Activated naive CD8-positive, alpha-beta T cell treated with anti-CD3 and anti-CD28 coated beads, Interleukin-2, amount 50 U/mL, for 24 hours (primary cell): ENCODE data around the gene ECE2.
"Not testable (repeated sequence)": the region's sequence is repeated elsewhere in the genome, so short reads cannot be mapped to it uniquely, and the experiment has no call there.

Experiments used
- ATAC-seq: fragments of 150-1000 bp; cut with Tn5 transposase; one replicate; pipeline ENCODE4 v1.10.0; 2021
- DNase-seq: peaks from one replicate; pipeline ENCODE4 v3.0.0; 2021
- H3K27ac Mint-ChIP-seq: one replicate; pipeline ENCODE4 v1.8.0; 2021; ENCODE audit warnings: mild to moderate bottlenecking, mixed read lengths
- H3K27me3 Mint-ChIP-seq: one replicate; pipeline ENCODE4 v1.8.0; 2021; ENCODE audit warnings: mixed read lengths
- H3K36me3 Mint-ChIP-seq: one replicate; pipeline ENCODE4 v1.8.0; 2021; ENCODE audit warnings: low read depth, mixed read lengths
- H3K4me1 Mint-ChIP-seq: one replicate; pipeline ENCODE4 v1.8.0; 2021; ENCODE audit warnings: mixed read lengths
- H3K4me3 Mint-ChIP-seq: one replicate; pipeline ENCODE4 v1.8.0; 2021; ENCODE audit warnings: mild to moderate bottlenecking, moderate library complexity, mixed read lengths
- H3K9me3 Mint-ChIP-seq: one replicate; pipeline ENCODE4 v1.8.0; 2021; ENCODE audit warnings: mixed read lengths

ECE2 gene

DNA sequence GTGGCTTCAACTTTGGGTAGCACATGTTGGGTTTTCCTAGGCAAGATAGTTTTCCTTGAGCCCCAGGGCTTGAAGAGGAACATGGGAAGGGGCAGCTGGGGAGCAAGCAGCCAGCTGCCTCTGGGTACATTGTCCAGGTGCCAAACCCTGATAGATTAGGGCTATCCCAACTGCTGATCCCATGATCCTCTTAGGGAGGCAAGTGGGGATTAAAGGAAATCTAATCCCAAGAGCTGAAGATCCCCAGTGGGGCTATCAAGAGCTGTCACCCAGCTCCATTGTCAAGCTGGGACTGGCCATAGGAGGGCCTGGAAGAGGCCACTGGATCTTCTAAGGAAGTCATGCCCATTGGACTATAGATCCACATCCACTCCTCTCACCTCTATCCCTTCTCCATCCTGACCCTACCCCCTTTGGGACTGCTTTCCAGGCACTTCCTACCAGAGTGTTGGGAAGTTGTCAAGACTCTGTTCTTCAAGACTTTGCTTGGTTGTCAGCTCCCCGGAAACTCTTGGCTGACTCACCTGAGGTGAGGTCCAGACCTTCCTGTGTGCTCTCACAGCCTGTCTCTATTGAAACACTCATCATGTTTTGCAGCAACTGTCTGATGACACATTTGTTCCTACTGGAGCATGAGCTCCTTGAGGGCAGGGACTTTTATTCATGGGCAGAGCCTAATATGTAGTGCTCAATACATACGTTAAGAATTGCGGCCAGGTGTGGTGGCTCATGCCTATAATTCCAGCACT lies 20.4 kb upstream of the ECE2 start:
- DNase-seq (peak; percentile 22), ATAC-seq (peak; percentile 76)
- Mint-ChIP-seq H3K4me1 (peaks cover 14% of the 10 kb centered on the region), H3K4me3 (no peak overlapping the region), H3K27ac (peak overlapping the region; percentile 34), H3K36me3 (peaks cover 12% of the 10 kb centered on the region), H3K27me3 (peaks cover 10% of the 10 kb centered on the region), H3K9me3 (no peaks in the 10 kb centered on the region)

DNA sequence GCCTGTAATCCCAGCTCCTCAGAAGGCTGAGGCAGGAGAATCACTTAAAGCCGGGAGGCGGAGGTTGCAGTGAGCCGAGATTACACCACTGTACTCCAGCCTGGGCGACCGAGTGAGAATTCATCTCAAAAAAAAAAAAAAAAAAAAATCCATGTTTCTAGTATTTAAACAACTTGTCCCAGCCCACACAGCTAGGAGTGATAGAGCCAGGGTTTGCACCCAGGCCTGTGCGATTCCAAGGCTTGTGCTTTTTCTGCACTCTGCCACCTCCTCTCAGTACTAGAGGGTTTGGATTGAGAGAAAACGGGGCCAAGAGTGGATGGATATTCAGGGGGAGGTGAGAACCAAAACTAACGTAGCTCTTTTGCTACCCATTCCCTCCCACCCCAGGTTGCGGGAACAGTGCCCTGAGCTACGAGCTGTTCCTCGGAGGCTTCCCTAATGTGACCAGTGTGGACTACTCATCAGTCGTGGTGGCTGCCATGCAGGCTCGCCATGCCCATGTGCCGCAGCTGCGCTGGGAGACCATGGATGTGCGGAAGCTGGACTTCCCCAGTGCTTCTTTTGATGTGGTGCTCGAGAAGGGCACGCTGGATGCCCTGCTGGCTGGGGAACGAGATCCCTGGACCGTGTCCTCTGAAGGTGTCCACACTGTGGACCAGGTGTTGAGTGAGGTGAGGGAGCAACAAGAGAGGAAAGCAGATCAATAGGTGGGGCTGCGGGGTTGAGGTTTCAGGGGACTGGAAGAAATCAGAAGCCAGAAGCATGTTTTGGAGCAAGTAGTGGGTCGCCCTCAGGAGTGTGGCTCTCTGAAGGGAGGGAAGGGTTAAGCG lies 18.5 kb upstream of the ECE2 start:
- Mint-ChIP-seq H3K4me1 (peaks cover 23% of the 10 kb centered on the region), H3K9me3 (no peaks in the 10 kb centered on the region), H3K27me3 (peaks cover 19% of the 10 kb centered on the region), H3K27ac (peak overlapping the region; percentile 16), H3K4me3 (no peak overlapping the region), H3K36me3 (peaks cover 12% of the 10 kb centered on the region)
- no peak for ATAC-seq
- DNase-seq = no peak

DNA sequence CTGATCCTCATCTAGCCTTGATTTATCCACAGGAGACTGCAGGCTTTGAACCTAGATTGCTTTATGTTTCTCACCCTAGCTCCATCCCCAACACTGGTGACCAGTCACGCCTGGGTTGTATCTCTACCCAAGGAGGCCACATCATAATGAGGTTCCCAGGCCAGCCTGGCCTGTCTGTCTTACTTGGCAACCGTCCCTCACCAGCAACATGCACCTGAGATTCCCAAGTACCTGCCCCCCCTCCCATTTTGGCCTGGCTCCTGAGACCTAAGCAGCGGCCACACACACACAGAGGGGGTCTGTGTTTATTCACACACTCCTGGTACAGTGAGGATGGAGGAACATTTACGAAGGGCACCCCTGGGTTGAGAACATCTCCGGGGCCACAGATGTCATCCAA lies 16.9 kb upstream of the ECE2 start:
- Mint-ChIP-seq H3K36me3 (peaks cover 12% of the 10 kb centered on the region), H3K27ac (no peak overlapping the region), H3K9me3 (no peaks in the 10 kb centered on the region), H3K4me1 (peaks cover 29% of the 10 kb centered on the region), H3K27me3 (peaks cover 28% of the 10 kb centered on the region), H3K4me3 (no peak overlapping the region)
- DNase-seq (no peak), ATAC-seq (no peak)

DNA sequence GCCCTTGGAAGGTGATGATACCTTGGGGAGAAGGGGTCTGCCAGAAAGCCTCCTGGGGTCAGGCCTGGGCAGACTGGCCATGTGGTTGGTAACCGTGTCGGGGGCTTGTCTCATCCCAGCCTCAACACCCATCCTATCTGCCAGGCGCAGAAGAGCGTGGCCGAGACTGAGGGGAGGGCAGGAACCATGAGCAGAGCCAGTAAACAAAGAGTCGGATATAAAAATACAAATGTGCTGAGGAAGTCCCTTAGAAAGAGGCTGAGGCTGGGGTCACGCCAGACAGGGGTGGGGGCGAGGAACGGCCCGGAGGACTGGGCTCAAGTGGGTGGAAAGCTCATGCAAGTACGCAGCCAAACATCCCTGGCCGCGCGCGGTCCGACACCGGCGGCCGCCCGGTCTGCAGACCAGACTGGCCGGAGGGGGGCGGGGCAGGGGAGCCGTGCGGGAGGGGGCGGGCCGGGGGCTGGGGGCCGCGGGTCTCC lies 16.4 kb upstream of the ECE2 start:
- H3K27ac Mint-ChIP-seq = no peak overlapping the region

DNA sequence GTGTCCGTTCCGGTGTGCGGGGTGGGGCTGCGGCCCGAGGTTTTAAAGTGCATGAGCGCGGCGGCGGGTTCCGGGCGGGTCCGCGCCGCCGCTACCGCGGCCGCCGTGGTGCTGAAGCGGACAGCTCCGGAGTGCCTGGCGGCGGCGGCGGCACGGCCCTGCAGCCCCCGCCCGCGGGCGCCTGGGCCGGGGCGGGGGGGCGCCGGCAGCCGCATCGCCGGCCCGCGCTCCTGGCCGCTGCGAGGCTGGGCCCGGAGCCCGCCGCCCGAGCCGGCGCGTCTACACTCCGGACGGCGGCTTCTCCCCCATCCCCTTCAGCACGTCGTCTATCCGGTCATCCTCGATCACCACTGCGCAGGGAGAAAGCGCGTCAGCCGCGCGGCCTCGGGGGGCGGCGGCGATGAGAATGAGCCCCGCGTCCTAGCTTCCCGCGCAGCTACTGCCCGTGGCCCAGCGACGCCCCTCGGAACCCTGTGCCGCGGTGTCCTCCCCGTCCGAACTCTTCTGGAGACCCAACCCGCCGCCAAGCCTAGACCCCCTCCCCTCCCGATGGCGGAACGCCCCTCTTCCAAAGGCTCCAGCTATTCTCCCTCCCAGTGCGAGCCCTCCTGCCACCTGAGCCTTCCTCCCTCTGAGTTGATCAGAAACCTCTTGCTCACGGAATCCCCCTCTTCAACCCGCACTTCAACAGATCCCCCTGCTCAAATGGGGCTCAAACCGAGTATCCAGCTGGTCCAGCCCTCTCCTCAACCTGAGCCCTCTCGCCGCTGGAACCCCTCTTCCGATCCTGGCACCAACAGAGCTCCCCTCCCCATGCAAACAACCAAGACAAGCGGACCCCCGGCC lies 15.7 kb upstream of the ECE2 start:
- H3K27me3 Mint-ChIP-seq = peaks cover 36% of the 10 kb centered on the region
- H3K4me3 Mint-ChIP-seq = peak overlapping the region; percentile 66
- H3K36me3 Mint-ChIP-seq = peaks cover 12% of the 10 kb centered on the region
- peaks cover 27% of the 10 kb centered on the region for H3K4me1 Mint-ChIP-seq
- DNase-seq = peak; percentile 46
- H3K9me3 Mint-ChIP-seq = no peaks in the 10 kb centered on the region
- no peak for ATAC-seq
- H3K27ac Mint-ChIP-seq = no peak overlapping the region

More for the DNA sequence above, 16.4 kb upstream of the ECE2 start:
- Mint-ChIP-seq H3K9me3 (no peaks in the 10 kb centered on the region), H3K36me3 (peaks cover 12% of the 10 kb centered on the region), H3K4me3 (no peak overlapping the region), H3K27me3 (peaks cover 30% of the 10 kb centered on the region), H3K4me1 (peaks cover 29% of the 10 kb centered on the region)
- no peak for ATAC-seq
- DNase-seq = no peak

DNA sequence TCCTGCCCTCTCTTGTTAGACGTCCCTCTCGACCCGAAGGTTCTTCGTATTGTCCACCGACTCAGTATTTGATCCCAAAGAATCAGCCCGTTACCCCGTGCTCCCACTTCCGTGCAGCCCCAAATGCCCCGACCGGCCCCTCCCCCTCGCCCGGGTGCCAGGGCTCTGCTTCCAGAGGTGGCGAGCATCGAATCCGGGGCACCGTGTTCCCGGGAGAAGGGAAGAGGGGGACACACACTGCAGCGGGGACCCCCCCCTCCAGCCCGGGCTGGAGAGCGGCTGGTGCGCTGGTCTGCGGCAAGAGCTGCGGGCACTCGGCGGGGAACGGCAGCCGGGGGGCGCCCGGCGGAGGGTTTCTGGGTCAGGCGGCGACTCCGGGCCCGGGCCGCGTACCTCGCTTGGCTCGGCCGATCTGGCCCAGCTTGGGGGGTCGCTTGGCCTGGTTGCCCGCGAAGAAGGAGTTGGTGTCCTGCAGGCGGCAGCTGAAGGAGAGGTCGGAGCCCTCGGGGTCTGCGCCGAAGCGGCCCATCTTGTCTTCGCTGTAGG lies 15.0 kb upstream of the ECE2 start:
- Mint-ChIP-seq H3K27ac (no peak overlapping the region), H3K4me3 (peak overlapping the region; percentile 66), H3K36me3 (peaks cover 8% of the 10 kb centered on the region), H3K27me3 (peaks cover 38% of the 10 kb centered on the region), H3K4me1 (peaks cover 20% of the 10 kb centered on the region), H3K9me3 (no peaks in the 10 kb centered on the region)
- ATAC-seq (no peak), DNase-seq (no peak)

DNA sequence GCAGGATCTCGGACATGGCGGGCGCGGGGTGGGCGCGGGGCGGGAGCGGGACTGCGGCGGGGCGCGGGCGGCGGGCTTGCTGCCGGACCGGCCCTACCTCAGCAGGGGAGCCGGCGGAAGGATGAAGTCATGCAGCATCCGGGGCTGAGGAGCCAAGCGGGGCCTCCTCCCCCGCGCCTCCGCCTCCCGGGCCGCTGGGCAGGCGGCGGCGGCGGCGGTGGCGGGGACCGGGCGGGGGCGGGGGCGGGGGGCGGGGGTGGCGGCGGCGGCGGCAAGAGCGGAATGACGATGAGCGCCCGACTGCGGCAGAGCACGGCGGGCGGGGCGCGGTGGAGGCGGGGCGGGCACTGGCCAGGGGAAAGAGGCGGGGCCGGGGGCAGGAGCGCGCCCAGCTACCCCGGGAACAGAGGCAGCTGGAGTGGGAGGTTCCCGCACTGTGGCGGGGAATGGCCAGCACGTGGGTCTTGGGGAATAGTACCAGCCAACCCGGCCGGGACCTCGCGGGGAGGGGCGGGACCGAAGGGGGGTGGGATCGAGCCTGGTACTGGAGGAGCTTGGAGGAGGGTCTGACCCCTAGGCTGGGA lies 14.5 kb upstream of the ECE2 start, which contains the start of gene CAMK2N2:
Gene CAMK2N2, minus strand, starts transcription at position 284 of the 584 bp plus-strand sequence. Its CDS starts 268 bp downstream, at position 16.
- peak within 1 kb of the TSS; percentile 32 for H3K27ac Mint-ChIP-seq
- peaks cover 17% of the 10 kb centered on the region for H3K4me1 Mint-ChIP-seq

DNA sequence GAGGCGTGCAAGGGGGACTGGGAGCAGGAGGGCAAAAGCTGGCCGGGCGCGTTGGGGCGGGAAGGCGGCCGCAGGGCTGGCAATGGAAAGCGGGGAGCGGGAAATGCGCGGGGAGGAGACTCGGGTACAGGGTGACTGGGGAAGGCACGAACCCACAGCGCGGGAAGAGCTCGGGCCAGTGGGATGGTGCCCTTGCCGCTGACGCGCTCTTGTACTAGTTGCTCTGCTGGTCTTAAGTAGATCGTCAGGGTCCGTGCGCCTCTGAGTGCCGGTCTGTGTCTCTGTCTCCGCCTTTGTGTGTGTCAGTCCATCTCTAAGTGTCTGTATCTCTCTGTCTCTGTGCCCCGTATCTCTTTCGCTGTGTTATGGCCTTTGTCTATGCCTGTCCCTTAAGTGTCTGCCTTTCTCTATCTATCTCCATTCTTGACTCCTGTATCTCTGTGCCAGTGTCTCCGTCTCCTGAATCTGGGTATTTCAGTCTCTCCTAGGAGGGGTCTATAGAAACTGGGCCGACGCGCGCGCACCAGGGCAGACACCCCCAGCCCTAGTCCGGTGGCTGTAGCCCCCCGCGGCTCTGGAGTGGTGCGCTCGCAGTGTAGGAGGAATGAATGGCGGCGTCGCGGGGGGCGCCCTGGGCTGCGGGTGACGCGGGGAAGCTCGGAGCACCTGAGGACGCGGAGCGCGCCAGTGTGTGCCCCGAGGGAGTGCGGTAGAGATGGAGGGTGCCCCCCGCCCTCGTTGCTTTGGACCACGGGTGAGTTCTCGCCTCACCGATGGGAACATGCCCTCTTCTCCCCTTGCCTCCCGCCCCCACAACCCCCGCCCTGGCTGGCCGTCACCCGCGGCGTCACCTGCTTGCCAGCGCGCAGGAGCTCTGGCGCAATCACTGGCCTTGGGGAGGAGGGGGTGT lies 13.7 kb upstream of the ECE2 start:
- H3K4me1 Mint-ChIP-seq = peaks cover 17% of the 10 kb centered on the region
- peaks cover 8% of the 10 kb centered on the region for H3K36me3 Mint-ChIP-seq
- ATAC-seq (peak; percentile 42), DNase-seq (peak; percentile 27)
- H3K27me3 Mint-ChIP-seq = peaks cover 41% of the 10 kb centered on the region
- H3K4me3 Mint-ChIP-seq = peak overlapping the region; percentile 81
- peak overlapping the region; percentile 32 for H3K27ac Mint-ChIP-seq
- H3K9me3 Mint-ChIP-seq = no peaks in the 10 kb centered on the region

More for the DNA sequence above, 14.5 kb upstream of the ECE2 start, which contains the start of gene CAMK2N2:
- DNase-seq = peak; percentile 62
- no peaks in the 10 kb centered on the region for H3K9me3 Mint-ChIP-seq
- H3K4me3 Mint-ChIP-seq = peak within 1 kb of the TSS; percentile 81
- peak; percentile 65 for ATAC-seq
- peaks cover 38% of the 10 kb centered on the region for H3K27me3 Mint-ChIP-seq
- peaks cover 8% of the 10 kb centered on the region for H3K36me3 Mint-ChIP-seq

DNA sequence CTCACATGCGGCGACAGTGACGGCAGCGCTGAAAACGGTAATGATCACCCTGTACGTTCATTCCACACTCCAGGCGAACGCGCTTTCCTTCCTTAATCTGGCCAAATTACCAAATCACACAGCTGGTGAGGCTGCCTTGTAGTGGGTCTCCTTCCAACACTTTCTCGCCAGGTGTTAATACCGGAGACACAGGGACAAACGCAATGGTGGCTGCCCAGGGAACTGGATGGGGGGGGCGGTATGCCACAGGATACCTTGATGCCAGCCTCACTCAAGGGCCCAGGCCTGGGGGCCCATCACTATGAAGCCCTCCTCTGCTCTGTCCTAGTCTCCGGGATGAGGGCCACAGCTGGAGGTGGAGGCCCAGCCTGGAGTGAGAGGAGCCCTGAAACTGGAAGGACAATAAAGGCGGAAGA lies 13.1 kb upstream of the ECE2 start:
- ATAC-seq (no peak), DNase-seq (no peak)
- no peak overlapping the region for H3K27ac Mint-ChIP-seq

DNA sequence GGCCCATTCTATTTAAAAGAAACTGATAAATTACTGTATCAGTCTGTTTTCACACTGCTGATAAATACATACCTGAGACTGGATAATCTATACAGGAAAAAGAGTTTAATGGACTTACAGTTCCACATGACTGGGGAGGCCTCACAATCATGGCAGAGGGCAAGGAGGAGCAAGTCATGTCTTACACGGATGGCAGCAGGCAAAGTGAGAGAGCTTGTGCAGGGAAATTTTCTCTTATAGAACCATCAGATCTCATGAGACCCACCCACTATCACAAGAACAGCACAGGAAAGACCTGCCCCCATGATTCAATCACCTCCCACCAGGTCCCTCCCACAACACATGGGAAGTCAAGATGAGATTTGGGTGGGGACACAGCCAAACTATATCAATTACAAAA lies 8.6 kb upstream of the ECE2 start:
- not testable (repeated sequence) for H3K4me1 Mint-ChIP-seq, ATAC-seq, H3K4me3 Mint-ChIP-seq, DNase-seq, H3K9me3 Mint-ChIP-seq, H3K27ac Mint-ChIP-seq, H3K36me3 Mint-ChIP-seq
- H3K27me3 Mint-ChIP-seq = peaks cover 33% of the 10 kb centered on the region

More for the DNA sequence above, 13.1 kb upstream of the ECE2 start:
- peaks cover 6% of the 10 kb centered on the region for H3K36me3 Mint-ChIP-seq
- H3K9me3 Mint-ChIP-seq = no peaks in the 10 kb centered on the region
- peaks cover 17% of the 10 kb centered on the region for H3K4me1 Mint-ChIP-seq
- peak overlapping the region; percentile 81 for H3K4me3 Mint-ChIP-seq
- peaks cover 46% of the 10 kb centered on the region for H3K27me3 Mint-ChIP-seq

DNA sequence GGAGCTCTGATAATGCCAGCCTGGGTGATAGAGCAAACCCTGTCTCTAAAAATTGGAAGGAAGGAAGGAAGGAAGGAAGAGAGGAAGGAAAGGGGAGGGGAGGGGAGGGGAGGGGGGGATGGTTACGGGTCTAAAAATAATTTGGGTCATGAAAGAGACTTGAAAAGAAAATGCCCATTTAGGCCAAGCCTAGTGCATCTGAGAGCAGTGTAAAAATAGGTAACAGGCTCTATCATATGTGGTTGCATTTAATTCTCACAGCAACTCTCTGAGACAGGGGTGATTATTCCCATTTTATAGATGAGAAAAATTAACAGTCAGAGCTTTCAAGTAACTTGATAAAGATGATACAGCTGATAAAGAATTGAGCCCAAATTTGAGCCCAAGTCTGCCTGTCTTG lies 3.6 kb upstream of the ECE2 start:
- Mint-ChIP-seq H3K9me3 (no peaks in the 10 kb centered on the region), H3K4me3 (no peak overlapping the region)

DNA sequence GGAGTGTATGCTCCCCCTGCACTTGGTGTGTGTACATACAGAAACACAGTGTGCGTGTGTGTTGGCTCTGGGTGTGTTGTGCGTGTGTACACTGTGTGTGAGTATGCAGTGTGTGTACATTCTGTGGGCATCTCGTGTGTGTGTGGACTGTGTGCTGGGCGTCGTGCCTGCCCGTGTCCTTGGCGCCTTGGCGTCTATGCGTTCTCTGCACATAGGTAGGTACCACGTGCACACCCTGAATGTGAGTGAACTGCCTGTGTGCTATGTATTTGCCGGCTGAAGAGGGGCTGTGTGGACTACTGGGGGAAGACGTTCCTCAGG lies 481 bp upstream of the ECE2 start:
- no peaks in the 10 kb centered on the region for H3K36me3 Mint-ChIP-seq
- no peak for ATAC-seq
- no peak for DNase-seq
- no peak overlapping the region for H3K4me3 Mint-ChIP-seq
- H3K4me1 Mint-ChIP-seq = no peaks in the 10 kb centered on the region
- peaks cover 42% of the 10 kb centered on the region for H3K27me3 Mint-ChIP-seq
- no peaks in the 10 kb centered on the region for H3K9me3 Mint-ChIP-seq
- no peak overlapping the region for H3K27ac Mint-ChIP-seq

More for the DNA sequence above, 3.6 kb upstream of the ECE2 start:
- DNase-seq (no peak), ATAC-seq (no peak)
- Mint-ChIP-seq H3K27ac (no peak overlapping the region), H3K36me3 (no peaks in the 10 kb centered on the region), H3K27me3 (peaks cover 35% of the 10 kb centered on the region), H3K4me1 (no peaks in the 10 kb centered on the region)

DNA sequence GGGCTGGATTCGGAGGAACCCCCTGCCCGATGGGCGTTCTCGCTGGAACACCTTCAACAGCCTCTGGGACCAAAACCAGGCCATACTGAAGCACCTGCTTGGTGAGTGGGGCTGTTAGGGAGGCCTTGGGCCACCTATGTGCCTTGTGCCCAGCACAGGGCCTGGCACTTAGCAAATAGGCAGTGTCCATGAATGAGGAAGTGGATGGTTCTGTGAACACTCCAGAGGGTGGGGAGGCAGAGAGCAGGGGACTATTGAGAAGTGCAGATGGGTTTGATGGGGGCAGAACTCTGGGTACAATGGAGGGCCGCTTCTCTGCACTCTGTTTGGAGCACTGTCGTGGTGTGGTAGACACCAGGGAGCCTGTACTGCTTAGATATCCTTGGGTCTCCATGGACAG lies 1.5 kb downstream of the ECE2 start:
- Mint-ChIP-seq H3K4me1 (no peaks in the 10 kb centered on the region), H3K4me3 (no peak overlapping the region), H3K27me3 (peaks cover 42% of the 10 kb centered on the region), H3K36me3 (no peaks in the 10 kb centered on the region), H3K27ac (no peak overlapping the region), H3K9me3 (no peaks in the 10 kb centered on the region)
- ATAC-seq = no peak
- no peak for DNase-seq
